ENCODE measurements around the gene RBFOX2. TPM values are rescaled to one million over a fixed set of nuclear protein-coding genes. Genes with fewer than 3 reads are reported as not detected.

The RBFOX2 gene
- total RNA-seq, 1 donor from 2014 or later, result 126 TPM

DNA sequence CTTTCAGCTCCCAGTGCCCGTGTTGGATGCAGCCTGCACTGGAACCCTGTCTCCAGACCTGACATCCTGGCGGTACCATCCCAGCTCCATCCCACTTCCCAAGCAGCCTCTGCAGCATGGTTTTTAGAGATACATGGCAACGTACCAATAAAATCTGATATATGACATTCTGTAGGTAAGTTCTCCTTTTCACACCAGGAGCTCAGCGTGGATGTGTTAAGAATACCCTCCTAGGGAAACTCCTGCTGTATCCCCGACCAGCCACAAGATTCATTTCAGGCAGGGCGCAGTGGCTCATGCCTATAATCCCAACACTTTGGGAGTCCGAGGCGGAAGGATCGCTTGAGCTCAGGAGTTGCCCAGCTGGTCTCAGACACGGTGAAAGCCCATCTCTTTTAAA, 295.6 kb downstream of the RBFOX2 start:
- H3K9me3 Mint-ChIP-seq, result peaks cover 4% of the 10 kb centered on the region
- H3K4me1 Mint-ChIP-seq, result no peaks in the 10 kb centered on the region
- no peak overlapping the region for H3K27ac Mint-ChIP-seq (ENCODE audit: unreplicated experiment)
- TF ChIP-seq, protein P1, sequence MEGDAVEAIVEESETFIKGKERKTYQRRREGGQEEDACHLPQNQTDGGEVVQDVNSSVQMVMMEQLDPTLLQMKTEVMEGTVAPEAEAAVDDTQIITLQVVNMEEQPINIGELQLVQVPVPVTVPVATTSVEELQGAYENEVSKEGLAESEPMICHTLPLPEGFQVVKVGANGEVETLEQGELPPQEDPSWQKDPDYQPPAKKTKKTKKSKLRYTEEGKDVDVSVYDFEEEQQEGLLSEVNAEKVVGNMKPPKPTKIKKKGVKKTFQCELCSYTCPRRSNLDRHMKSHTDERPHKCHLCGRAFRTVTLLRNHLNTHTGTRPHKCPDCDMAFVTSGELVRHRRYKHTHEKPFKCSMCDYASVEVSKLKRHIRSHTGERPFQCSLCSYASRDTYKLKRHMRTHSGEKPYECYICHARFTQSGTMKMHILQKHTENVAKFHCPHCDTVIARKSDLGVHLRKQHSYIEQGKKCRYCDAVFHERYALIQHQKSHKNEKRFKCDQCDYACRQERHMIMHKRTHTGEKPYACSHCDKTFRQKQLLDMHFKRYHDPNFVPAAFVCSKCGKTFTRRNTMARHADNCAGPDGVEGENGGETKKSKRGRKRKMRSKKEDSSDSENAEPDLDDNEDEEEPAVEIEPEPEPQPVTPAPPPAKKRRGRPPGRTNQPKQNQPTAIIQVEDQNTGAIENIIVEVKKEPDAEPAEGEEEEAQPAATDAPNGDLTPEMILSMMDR (conservative IDR thresholded peaks at IDR 0.05), result no peak
- H3K4me3 Mint-ChIP-seq, result no peak overlapping the region
- no peak for DNase-seq (ENCODE audit: low read depth, low spot score)
- H3K27me3 Mint-ChIP-seq (ENCODE audit: low read depth), result no peaks in the 10 kb centered on the region
- peaks cover 9% of the 10 kb centered on the region for H3K36me3 Mint-ChIP-seq (ENCODE audit: low read depth)

DNA sequence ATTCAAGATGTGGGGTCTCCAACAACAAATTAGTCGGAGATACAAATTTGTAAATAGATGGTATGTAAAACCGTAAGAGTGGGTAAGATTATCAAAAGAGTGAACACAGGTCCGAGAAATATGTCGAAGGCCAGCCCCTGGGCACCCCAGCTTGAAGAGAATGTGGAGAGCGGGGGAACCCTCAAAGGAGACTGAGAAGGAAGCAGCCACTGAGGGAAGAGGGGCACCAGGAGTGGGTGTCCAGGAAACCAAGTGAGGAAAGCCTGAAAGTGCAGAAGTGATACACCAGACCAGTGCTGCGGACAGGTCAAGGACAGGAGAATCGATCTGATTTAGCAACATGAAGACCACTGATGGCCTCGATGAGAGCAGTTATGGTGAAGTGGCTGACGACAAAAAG, 296.5 kb downstream of the RBFOX2 start:
- TF ChIP-seq, protein P1 (conservative IDR thresholded peaks at IDR 0.05), result no peak
- Mint-ChIP-seq H3K27me3 (ENCODE audit: low read depth) (no peaks in the 10 kb centered on the region), H3K36me3 (ENCODE audit: low read depth) (peaks cover 5% of the 10 kb centered on the region), H3K4me3 (no peak overlapping the region), H3K9me3 (peaks cover 4% of the 10 kb centered on the region), H3K4me1 (no peaks in the 10 kb centered on the region), H3K27ac (ENCODE audit: unreplicated experiment) (no peak overlapping the region)
- DNase-seq (ENCODE audit: low read depth, low spot score), result no peak

DNA sequence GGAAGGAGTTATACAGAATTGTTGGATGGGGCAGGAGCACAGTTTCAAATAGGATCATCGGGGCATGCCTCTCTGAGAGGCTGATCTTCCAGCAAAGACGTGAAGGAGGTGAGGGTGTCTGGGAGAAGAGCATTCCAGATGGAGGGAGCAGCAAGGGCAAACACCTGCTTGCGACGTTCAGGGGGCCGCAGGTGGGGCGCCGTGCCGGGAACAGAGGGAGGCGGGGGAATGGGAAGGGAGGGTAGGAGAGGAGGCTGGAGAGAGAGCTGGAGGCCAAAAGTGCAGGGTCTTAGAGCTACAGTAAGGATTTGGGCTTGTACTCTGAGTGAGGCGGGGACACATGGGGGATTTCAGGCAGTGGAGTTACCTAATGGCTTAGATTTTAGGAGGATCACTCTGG, 297.3 kb downstream of the RBFOX2 start:
- no peak overlapping the region for H3K4me3 Mint-ChIP-seq
- no peak overlapping the region for H3K27ac Mint-ChIP-seq (ENCODE audit: unreplicated experiment)

DNA sequence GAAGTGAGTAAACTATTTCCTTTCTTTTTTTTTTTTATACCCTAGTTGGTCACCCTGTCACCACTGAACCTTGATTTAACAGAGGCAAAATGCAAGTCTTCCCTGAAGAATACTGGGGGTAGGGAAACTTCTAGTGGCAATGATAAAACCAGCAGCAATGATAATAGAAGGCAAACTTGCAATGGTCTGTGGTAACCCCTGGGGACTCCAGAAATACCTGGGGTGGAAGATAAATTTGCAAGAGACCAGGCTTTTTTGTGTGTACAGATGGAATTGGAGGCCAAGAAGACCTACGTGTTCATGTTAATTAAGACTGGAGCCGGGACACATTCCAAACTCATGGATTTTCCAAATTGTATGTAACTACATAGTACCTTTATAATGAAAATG, 299.3 kb downstream of the RBFOX2 start:
- Mint-ChIP-seq H3K4me1 (no peaks in the 10 kb centered on the region), H3K4me3 (no peak overlapping the region)

More for the DNA sequence above, 297.3 kb downstream of the RBFOX2 start:
- Mint-ChIP-seq H3K4me1 (no peaks in the 10 kb centered on the region), H3K9me3 (peaks cover 4% of the 10 kb centered on the region), H3K27me3 (ENCODE audit: low read depth) (no peaks in the 10 kb centered on the region), H3K36me3 (ENCODE audit: low read depth) (peaks cover under 1% of the 10 kb centered on the region)
- no peak for DNase-seq (ENCODE audit: low read depth, low spot score)
- TF ChIP-seq, protein P1 (conservative IDR thresholded peaks at IDR 0.05), result no peak

DNA sequence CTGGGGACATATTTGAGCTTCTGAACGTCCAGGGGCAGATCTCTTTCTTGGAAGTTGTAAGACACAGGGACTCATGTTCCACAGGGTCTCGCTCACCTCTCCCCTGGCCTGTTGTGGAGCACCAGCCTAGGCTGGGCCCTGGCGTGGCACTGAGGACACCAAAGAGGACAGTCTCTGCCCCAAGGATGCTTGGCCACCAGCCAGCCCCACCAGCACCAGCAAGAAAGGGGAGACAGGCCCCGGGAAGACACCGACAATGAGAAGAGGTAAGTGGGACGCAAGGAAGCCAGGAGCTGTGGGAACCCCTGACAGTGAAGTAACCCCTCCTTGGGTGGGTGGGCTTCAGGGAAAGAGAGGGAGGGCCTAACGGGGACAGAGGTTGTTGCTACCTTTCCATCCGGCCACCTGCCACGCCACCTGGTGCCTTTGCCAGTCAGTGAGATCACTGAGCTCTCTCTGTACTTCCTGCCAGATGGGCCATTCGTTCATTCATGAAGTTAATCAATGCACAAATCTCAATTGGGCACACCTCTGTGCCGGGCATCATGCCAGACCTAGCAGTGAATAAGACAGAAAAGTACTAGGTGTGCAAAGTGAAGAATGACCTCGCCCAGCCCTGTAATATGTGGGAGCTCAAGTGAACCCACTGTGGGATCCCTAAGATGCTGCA, 299.9 kb downstream of the RBFOX2 start:
- Mint-ChIP-seq H3K9me3 (peaks cover 4% of the 10 kb centered on the region), H3K4me1 (no peaks in the 10 kb centered on the region), H3K27ac (ENCODE audit: unreplicated experiment) (no peak overlapping the region), H3K36me3 (ENCODE audit: low read depth) (no peaks in the 10 kb centered on the region), H3K27me3 (ENCODE audit: low read depth) (no peaks in the 10 kb centered on the region), H3K4me3 (no peak overlapping the region)
- no peak for DNase-seq (ENCODE audit: low read depth, low spot score)
- TF ChIP-seq, protein P1 (conservative IDR thresholded peaks at IDR 0.05), result no peak

More for the DNA sequence above, 299.3 kb downstream of the RBFOX2 start:
- TF ChIP-seq, protein P1 (conservative IDR thresholded peaks at IDR 0.05), result no peak
- Mint-ChIP-seq H3K27ac (ENCODE audit: unreplicated experiment) (no peak overlapping the region), H3K9me3 (peaks cover 4% of the 10 kb centered on the region), H3K27me3 (ENCODE audit: low read depth) (no peaks in the 10 kb centered on the region), H3K36me3 (ENCODE audit: low read depth) (no peaks in the 10 kb centered on the region)
- DNase-seq (ENCODE audit: low read depth, low spot score), result no peak

Data from neural crest cell (in vitro differentiated cells).